GM23338 (cell line): ENCODE results near the gene SNF8. TPM values are rescaled to one million over a fixed set of nuclear protein-coding genes. Genes with fewer than 3 reads are reported as not detected.

ENCODE experiments used
- CREB1 ChIP-seq: fragments of 250-450 bp; sonication (Bioruptor Pico); IDR thresholded peaks from 2 replicates; pipeline ENCODE4 v1.5.0; 2020; ENCODE audit warnings: low read depth, mild to moderate bottlenecking, moderate library complexity
- EZH2 ChIP-seq: fragments of 200-600 bp; sonication (generic); IDR thresholded peaks from one replicate; pipeline ENCODE4 v1.8.0; 2017; ENCODE audit warnings: antibody characterized with exemption, mild to moderate bottlenecking, low read depth; ENCODE audit not compliant: unreplicated experiment
- POLR2AphosphoS5 ChIP-seq: IDR thresholded peaks from 2 replicates; pipeline ENCODE4 v1.6.1; 2016; ENCODE audit warnings: antibody characterized with exemption, low read depth
- STAT1 ChIP-seq: IDR thresholded peaks from one replicate; pipeline ENCODE4 v1.6.1; 2016; ENCODE audit warnings: antibody characterized with exemption; ENCODE audit not compliant: unreplicated experiment
- polyA plus RNA-seq: library from polyadenylated mRNA; unstranded; fragments of >200 nt; fragmentation: Nextera tagmentation; extraction: Ambion mirVana; gene quantifications from 2 replicates; pipeline ENCODE4 v1.2.1, GENCODE V29; 2016
- total RNA-seq: library from RNA; depleted of rRNA; stranded (reverse); fragments of >200 nt; shearing (Covaris generic); gene quantifications from 2 replicates; pipeline ENCODE4 v1.2.3, GENCODE V29; 2014
- TF ChIP-seq, protein P1 (sequence below): fragments of 250-450 bp; sonication (Bioruptor Pico); IDR thresholded peaks from 2 replicates; pipeline ENCODE4 v1.5.0; 2020; ENCODE audit warnings: mild to moderate bottlenecking, moderate library complexity
- TF ChIP-seq, protein P2 (sequence below), 2 experiments: fragments of 200-600 bp in 1 of 2; sonication (generic) in 1 of 2; conservative IDR thresholded peaks; 2 replicates each; pipeline versions ENCODE4 v1.5.1 to v1.6.1; 2016 to 2017; ENCODE audit warnings: antibody characterized with exemption in 2 of 2, low read depth in 2 of 2, mild to moderate bottlenecking in 2 of 2, moderate library complexity in 1 of 2
- TF ChIP-seq, protein P3 (sequence below): IDR thresholded peaks from 2 replicates; pipeline ENCODE4 v1.6.1; 2016; ENCODE audit warnings: antibody characterized with exemption

Gene SNF8
- total and polyA plus RNA-seq, 2 experiments from 2014 or later = 88.5 to 113 TPM

DNA sequence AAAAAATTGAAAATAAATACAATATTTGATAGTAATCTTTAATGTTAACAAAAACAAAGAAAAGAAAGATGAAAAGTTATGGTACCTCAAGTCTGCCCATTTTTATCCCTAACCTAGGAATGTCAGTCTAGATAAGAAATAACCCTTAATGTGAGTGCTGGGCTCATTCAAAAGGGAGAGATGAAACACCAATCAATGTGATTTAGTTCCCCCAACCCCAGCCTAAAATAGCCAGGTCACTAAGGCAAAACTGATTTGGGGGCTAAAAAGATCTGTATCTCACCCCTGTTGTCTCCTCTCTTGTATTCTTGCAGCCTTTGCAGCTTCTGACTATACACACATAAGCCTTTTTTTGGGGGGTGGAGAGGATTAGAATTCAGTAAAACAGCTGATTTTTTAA is 49.3 kb upstream of the SNF8 start (continued):
- TF ChIP-seq, protein P1, sequence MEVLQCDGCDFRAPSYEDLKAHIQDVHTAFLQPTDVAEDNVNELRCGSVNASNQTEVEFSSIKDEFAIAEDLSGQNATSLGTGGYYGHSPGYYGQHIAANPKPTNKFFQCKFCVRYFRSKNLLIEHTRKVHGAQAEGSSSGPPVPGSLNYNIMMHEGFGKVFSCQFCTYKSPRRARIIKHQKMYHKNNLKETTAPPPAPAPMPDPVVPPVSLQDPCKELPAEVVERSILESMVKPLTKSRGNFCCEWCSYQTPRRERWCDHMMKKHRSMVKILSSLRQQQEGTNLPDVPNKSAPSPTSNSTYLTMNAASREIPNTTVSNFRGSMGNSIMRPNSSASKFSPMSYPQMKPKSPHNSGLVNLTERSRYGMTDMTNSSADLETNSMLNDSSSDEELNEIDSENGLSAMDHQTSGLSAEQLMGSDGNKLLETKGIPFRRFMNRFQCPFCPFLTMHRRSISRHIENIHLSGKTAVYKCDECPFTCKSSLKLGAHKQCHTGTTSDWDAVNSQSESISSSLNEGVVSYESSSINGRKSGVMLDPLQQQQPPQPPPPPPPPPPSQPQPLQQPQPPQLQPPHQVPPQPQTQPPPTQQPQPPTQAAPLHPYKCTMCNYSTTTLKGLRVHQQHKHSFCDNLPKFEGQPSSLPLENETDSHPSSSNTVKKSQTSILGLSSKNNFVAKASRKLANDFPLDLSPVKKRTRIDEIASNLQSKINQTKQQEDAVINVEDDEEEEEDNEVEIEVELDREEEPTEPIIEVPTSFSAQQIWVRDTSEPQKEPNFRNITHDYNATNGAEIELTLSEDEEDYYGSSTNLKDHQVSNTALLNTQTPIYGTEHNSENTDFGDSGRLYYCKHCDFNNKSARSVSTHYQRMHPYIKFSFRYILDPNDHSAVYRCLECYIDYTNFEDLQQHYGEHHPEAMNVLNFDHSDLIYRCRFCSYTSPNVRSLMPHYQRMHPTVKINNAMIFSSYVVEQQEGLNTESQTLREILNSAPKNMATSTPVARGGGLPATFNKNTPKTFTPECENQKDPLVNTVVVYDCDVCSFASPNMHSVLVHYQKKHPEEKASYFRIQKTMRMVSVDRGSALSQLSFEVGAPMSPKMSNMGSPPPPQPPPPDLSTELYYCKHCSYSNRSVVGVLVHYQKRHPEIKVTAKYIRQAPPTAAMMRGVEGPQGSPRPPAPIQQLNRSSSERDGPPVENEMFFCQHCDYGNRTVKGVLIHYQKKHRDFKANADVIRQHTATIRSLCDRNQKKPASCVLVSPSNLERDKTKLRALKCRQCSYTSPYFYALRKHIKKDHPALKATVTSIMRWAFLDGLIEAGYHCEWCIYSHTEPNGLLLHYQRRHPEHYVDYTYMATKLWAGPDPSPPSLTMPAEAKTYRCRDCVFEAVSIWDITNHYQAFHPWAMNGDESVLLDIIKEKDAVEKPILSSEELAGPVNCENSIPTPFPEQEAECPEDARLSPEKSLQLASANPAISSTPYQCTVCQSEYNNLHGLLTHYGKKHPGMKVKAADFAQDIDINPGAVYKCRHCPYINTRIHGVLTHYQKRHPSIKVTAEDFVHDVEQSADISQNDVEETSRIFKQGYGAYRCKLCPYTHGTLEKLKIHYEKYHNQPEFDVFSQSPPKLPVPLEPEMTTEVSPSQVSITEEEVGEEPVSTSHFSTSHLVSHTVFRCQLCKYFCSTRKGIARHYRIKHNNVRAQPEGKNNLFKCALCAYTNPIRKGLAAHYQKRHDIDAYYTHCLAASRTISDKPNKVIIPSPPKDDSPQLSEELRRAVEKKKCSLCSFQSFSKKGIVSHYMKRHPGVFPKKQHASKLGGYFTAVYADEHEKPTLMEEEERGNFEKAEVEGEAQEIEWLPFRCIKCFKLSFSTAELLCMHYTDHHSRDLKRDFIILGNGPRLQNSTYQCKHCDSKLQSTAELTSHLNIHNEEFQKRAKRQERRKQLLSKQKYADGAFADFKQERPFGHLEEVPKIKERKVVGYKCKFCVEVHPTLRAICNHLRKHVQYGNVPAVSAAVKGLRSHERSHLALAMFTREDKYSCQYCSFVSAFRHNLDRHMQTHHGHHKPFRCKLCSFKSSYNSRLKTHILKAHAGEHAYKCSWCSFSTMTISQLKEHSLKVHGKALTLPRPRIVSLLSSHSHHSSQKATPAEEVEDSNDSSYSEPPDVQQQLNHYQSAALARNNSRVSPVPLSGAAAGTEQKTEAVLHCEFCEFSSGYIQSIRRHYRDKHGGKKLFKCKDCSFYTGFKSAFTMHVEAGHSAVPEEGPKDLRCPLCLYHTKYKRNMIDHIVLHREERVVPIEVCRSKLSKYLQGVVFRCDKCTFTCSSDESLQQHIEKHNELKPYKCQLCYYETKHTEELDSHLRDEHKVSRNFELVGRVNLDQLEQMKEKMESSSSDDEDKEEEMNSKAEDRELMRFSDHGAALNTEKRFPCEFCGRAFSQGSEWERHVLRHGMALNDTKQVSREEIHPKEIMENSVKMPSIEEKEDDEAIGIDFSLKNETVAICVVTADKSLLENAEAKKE (CRISPR knock-in tag) = no peak
- TF ChIP-seq CREB1 (CRISPR knock-in tag) (no peak), EZH2 (no peak), POLR2AphosphoS5 (no peak), STAT1 (no peak)
- TF ChIP-seq, protein P2, sequence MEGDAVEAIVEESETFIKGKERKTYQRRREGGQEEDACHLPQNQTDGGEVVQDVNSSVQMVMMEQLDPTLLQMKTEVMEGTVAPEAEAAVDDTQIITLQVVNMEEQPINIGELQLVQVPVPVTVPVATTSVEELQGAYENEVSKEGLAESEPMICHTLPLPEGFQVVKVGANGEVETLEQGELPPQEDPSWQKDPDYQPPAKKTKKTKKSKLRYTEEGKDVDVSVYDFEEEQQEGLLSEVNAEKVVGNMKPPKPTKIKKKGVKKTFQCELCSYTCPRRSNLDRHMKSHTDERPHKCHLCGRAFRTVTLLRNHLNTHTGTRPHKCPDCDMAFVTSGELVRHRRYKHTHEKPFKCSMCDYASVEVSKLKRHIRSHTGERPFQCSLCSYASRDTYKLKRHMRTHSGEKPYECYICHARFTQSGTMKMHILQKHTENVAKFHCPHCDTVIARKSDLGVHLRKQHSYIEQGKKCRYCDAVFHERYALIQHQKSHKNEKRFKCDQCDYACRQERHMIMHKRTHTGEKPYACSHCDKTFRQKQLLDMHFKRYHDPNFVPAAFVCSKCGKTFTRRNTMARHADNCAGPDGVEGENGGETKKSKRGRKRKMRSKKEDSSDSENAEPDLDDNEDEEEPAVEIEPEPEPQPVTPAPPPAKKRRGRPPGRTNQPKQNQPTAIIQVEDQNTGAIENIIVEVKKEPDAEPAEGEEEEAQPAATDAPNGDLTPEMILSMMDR (conservative IDR thresholded peaks at IDR 0.05; ENCODE audit: low read depth in 2 of 2) = no peak
- TF ChIP-seq, protein P3, sequence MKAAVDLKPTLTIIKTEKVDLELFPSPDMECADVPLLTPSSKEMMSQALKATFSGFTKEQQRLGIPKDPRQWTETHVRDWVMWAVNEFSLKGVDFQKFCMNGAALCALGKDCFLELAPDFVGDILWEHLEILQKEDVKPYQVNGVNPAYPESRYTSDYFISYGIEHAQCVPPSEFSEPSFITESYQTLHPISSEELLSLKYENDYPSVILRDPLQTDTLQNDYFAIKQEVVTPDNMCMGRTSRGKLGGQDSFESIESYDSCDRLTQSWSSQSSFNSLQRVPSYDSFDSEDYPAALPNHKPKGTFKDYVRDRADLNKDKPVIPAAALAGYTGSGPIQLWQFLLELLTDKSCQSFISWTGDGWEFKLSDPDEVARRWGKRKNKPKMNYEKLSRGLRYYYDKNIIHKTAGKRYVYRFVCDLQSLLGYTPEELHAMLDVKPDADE = no peak
